PFSK-1 (cell line): ENCODE results near the gene MRPL55.

Experiments
- POLR2AphosphoS5 ChIP-seq: IDR thresholded peaks from 2 replicates; pipeline ENCODE4 v1.6.1; 2012; ENCODE audit warnings: low read depth, mild to moderate bottlenecking, control low read depth, low read length, moderate library complexity
- TAF1 ChIP-seq: IDR thresholded peaks from 2 replicates; pipeline ENCODE4 v1.6.1; 2012; ENCODE audit warnings: low read length, control low read depth, borderline replicate concordance; ENCODE audit not compliant: insufficient read depth
- TF ChIP-seq, protein P1 (sequence below), 2 experiments: IDR thresholded peaks; 2 replicates each; pipeline versions ENCODE4 v1.6.1 to v1.8.0; 2011 to 2012; ENCODE audit warnings: low read depth in 2 of 2, low read length in 2 of 2, control low read depth in 1 of 2, inconsistent platforms in 1 of 2, mild to moderate bottlenecking in 1 of 2, moderate library complexity in 1 of 2; ENCODE audit not compliant: insufficient read depth in 1 of 2

- TF ChIP-seq POLR2AphosphoS5 (no peak), TAF1 (no peak)
- TF ChIP-seq, protein P1, sequence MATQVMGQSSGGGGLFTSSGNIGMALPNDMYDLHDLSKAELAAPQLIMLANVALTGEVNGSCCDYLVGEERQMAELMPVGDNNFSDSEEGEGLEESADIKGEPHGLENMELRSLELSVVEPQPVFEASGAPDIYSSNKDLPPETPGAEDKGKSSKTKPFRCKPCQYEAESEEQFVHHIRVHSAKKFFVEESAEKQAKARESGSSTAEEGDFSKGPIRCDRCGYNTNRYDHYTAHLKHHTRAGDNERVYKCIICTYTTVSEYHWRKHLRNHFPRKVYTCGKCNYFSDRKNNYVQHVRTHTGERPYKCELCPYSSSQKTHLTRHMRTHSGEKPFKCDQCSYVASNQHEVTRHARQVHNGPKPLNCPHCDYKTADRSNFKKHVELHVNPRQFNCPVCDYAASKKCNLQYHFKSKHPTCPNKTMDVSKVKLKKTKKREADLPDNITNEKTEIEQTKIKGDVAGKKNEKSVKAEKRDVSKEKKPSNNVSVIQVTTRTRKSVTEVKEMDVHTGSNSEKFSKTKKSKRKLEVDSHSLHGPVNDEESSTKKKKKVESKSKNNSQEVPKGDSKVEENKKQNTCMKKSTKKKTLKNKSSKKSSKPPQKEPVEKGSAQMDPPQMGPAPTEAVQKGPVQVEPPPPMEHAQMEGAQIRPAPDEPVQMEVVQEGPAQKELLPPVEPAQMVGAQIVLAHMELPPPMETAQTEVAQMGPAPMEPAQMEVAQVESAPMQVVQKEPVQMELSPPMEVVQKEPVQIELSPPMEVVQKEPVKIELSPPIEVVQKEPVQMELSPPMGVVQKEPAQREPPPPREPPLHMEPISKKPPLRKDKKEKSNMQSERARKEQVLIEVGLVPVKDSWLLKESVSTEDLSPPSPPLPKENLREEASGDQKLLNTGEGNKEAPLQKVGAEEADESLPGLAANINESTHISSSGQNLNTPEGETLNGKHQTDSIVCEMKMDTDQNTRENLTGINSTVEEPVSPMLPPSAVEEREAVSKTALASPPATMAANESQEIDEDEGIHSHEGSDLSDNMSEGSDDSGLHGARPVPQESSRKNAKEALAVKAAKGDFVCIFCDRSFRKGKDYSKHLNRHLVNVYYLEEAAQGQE (IDR thresholded peaks at IDR 0.05; ENCODE audit: insufficient read depth in 1 of 2, low read depth in 2 of 2, low read length in 2 of 2): no peak
These were observed 43.4 kb downstream of the MRPL55 start for GRCh38 chr1:228065543-228066347.
